Measurements from ENCODE around the gene USP32.
"Not testable (repeated sequence)": the region's sequence is repeated elsewhere in the genome, so short reads cannot be mapped to it uniquely, and the experiment has no call there.

Gene USP32

DNA sequence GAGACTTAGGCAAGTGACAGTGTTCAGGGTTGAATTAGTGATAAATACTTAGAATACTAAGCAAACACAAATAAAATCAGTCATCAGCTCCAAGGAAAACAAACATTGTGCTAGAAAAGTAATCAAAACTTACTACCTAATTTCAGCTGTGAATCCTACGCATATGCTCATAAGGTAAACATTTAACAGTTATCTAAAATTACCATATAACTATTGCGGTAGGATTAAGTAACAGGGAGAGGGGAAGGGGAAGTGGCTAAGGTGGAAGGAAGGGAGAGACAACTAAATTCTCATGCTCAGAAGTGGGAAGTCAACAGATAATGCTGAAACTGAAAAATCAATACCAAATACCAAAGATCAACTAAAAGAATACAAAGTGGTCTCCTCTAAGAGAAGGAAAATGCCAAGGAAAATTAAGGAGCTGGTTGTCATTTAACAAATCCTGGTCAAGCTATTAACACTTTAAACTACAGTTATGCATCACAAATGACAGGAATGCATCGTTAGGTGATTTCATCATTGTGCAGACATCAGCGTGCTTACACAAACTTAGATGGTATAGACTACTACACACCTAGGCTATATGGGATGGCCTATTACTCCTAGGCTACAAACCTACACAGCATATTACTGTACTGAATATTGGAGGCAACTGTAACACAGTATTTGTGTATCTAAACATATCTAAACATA lies 20.0 kb downstream of the USP32 start:
- peak; percentile 34 for DNase-seq

DNA sequence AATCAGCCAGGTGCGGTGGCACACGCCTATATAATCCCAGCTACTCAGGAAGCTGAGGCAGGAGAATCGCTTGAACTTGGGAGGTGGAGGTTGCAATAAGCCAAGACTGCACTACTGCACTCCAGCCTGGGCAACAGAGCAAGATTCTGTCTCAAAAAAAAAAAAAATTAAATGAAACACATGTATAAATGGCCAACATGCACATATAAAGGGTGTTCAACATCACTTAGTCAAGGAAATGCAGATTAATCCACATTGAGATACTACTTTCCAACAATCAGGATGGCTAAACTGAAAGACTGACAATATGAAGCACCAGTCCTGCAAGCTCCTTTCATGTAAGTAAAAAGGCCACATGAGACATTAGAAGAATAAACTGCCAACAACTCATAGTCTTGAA lies 20.5 kb downstream of the USP32 start:
- no peak for DNase-seq

- DNase-seq, result no peak
These were observed 22.2 kb downstream of the USP32 start for GRCh38 chr17:60369727-60370126.

DNA sequence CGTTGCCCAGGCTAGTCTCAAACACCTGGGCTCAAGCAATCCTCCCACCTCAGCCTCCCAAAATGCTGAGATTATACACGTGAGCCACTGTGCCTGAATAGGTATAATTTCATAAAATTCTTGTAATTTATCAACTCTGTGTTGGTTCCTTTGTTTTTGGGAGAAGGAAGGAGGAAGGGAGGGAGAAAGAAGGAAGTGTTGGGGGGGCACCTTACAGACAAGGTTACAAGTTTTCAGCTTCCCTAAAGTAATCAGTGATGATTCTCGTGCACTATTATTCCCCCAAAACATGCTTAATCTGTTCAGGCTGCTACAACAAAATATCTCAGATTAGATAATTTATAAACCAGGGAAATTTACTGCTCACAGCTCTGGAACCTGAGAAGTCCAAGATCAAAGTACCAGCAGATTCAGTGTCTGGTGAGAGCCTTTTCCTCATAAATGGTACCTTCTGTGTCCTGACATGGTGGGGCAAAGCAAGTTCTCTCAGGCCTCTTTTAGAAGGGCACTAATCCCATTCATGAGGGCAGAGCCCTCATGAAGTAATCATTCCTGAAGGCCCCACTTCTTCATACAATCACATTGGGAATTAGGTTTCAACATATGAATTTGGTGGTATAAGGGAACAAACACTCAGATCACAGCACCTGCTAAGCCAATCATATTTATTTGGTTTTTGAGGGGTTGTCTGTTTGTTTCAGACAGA lies 28.1 kb downstream of the USP32 start:
- DNase-seq, result no peak

- DNase-seq, result no peak
These were observed 29.6 kb downstream of the USP32 start for GRCh38 chr17:60362329-60362728.

DNA sequence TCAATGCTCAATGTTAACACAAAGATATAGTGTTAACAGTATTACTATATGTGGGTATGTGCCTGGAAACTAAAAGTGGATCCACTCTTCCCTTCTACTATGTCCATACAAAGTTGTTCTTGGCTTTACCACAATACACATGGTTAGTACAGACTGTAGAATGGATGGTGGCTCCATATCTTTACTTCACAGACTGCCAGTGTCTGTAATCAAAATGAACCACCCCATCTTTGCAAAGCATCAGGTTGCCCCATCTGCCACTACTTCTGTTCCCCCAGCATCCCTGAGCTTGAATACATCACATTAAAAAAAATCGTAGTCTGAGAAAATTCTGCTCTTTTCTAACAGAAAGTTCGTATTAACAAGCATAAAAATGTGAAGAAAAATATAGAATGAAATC lies 30.0 kb downstream of the USP32 start:
- no peak for DNase-seq

DNA sequence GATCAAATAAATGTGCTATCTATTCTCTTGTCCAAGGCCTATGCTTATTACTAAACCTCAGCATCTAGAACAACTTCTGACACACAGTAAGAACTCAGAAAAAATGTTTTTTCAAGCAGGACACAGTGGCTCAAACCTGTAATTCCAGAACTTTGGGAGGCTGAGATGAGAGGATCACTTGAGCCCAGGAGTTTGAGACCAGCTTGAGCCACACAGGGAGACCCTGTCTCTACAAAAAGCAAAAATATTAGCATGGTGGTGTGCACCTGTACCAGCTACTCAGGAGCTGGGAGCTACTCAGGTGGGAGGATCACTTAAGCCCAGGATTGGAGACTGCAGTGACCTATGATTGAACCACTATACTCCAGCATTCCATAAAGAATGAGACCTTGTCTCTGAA lies 32.5 kb downstream of the USP32 start:
- DNase-seq, result no peak

GRCh38 chr17:60358606-60359225 lies 33.2 kb downstream of the USP32 start:
- no peak for DNase-seq

DNA sequence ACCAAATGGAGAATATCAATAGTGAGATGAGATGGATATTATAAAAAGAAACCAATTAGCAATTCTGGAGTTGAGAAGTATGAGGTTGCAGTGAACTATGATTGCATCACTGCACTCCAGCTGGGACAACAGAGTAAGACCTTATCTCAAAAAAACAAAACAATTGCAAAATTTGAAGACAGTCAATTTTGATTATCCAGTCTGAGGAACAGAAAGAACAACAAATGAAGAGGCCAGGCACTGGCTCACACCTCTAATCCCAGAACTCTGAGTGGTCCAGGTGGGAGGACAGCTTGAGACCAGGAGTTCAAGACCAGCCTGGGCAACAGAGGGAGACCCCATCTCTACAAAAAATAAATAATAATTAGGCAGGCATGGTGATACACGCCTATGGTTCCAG lies 35.0 kb downstream of the USP32 start:
- peak; percentile 32 for DNase-seq

GRCh38 chr17:60355663-60356594 lies 36.0 kb downstream of the USP32 start:
- no peak for DNase-seq

DNA sequence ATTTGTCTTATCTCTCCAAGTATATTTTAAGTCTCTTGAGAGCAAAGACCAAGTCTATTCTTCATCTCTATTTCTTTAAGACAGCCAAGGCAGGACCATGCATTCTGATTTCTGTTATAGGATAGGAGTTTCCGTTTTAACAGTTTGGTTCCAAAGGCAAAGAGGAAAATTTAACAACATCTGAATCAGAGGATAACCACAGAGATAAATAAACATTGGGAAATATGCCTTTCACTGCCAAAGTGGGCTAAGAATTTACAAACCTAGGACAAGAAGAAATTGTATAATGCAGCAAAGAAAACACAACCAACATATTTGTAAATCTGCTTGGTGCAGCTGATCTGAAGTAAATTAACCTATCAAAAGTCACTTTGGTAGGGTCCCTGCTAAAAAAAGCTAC lies 37.7 kb downstream of the USP32 start:
- no peak for DNase-seq

GRCh38 chr17:60353773-60354172 lies 38.2 kb downstream of the USP32 start:
- DNase-seq, result no peak

DNA sequence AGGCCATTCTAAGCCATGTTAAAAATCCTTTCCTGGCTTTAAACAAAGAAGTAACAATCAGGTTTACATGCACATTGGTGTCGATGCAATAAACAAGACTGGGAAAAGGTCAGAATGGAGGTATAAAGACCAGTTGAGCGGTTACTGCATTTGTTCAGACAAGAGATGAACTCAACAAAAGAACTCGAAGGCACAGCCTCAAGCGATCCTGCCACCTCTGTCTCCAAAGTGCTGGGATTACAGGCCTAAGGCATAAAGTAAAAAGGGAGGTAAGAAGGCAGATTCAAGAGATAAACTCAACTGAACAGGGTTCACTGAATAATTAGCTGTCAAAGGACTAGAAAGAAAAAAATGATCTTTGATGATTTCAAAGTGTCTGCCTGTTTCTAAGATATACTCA lies 39.4 kb downstream of the USP32 start:
- DNase-seq, result no peak

DNA sequence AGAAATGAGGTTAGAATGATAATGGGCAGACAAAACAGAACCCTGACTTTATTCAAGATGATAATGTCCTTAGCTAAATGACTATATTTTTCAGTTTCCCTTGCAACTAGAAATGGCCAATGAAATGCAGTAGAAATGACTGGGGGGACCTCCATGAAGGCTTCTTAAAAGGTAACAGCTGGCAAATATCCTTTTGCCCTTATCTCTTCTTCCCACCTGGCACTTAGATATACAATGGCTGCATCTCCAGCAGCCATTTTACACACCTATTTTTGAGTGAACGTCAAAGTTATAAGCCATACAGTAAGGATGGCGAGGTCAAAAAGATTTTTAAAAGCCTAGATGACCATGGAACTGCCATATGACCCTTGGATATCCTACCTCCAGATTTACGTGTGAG lies 39.9 kb downstream of the USP32 start:
- no peak for DNase-seq

DNA sequence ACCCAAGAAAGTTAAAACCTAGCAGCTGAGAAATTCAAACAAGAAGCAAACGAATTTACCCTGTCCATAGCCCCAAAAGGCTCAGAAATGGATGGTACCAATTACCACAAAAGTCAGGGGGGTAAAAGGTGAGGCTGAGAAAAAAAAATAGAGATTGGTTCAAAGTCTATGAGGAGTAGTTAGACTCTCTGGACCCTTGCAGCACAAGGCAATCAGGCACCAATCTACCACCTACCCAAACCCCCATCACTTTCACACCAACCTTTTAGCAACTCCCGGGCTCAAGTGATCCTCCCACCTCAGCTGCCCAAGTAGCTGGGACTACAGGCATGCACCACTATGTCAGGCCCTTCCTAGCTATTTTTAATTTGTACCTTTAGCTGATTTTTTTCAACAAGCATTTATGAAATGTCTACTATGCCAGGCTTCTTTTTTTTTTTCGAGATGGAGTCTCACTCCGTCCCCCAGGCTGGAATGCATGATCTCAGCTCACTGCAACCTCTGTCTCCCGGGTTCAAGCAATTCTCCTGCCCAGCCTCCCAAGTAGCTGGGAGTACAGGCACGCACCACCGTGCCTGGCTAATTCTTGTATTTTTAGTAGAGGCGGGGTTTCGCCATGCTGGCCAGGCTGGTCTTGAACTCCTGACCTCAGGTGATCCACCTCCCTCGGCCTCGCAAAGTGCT lies 40.8 kb downstream of the USP32 start:
- DNase-seq, result no peak

DNA sequence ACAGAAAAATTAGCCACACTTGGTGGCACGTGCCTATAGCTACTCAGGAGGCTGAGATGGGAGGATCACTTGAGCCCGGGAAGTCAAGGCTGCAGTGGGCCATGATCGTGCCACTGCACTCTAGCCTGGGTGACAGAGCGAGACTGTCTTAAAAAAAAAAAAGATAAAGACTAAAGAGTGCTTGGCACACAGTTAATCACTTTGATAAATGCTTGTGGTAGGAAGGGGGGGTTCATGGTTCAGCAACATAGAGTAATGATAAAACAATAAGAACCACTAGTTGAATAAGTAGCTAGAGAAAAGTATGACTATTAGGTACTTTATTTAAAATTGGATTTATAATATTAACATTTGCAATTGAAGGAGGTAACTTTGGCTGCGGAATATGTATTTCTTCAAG lies 43.3 kb downstream of the USP32 start:
- DNase-seq, result no peak

DNA sequence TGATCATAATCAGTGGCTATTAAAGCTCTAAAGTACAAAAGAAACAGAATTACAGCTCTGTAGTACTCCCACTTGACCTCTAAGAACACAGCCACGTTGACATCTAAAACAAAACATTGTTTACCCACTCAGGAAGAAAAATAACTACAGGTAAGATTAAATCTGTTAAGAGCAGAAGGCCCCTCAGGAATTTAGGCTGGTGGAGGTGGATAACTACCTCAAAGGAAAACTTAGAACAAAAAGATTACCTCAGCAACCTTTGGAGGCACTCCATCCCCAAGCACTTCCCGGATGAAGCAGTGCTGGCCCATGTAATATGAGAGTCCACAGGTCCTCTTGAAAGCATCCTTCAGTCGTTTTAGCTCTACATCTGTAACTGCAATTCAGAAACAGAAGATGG lies 46.7 kb downstream of the USP32 start:
- DNase-seq, result no peak

- DNase-seq, result not testable (repeated sequence)
These were observed 49.4 kb downstream of the USP32 start for GRCh38 chr17:60342492-60342891.

GRCh38 chr17:60335289-60335688 lies 56.6 kb downstream of the USP32 start:
- no peak for DNase-seq

DNA sequence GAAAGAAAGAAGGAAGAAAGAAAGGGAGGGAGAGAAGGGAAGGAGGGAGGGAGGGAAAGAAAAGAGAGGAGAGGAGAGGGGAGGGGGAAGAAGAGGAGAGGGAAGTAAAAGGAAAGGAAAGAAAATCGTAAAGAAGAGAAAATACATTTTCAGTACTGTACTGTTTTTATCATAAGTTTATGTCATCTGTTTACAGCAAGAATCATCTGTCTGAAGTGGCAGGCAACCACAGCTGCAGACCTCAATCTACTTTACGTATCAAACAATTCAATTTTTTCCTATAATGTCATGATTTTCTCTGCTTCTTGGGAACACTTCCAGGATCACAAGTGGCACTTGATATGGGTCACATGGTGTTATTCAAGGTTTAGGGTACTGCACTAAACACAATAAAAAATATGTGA lies 58.3 kb downstream of the USP32 start:
- no peak for DNase-seq

DNA sequence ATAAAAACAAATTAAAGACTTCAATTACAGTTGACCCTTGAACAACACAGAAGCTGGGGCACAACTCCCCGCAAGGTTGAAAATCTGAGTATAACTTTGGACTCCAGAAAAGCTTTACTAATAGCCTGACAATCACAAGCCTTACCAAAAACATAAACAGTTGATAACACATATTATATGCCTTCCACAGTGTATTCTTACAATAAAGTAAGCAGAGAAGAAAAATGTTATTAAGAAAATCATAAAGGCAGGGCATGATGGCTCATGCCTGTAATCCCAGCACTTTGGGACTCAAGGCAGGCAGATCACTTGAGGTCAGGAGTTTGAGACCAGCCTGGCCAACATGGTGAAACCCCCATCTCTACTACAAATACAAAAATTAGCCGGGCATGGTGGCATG lies 58.9 kb downstream of the USP32 start:
- DNase-seq, result not testable (repeated sequence)

GRCh38 chr17:60332574-60332973 lies 59.4 kb downstream of the USP32 start:
- no peak for DNase-seq

- no peak for DNase-seq
These were observed 61.2 kb downstream of the USP32 start for GRCh38 chr17:60330731-60331130.
